H1 (cell line): ENCODE data around the gene FLRT2. TPM values are rescaled to one million over a fixed set of nuclear protein-coding genes. Genes with fewer than 3 reads are reported as not detected.

Experiments used
- SIN3A ChIP-seq, 2 experiments: IDR thresholded peaks in 1 of 2; conservative IDR thresholded peaks in 1 of 2; 2 replicates each; pipeline ENCODE4 v1.6.1; 2011 to 2012; ENCODE audit warnings: low read length in 2 of 2, improper control_type of control experiment in 1 of 2, low read depth in 1 of 2, mild to moderate bottlenecking in 1 of 2
- polyA plus RNA-seq, 7 experiments: library from polyadenylated mRNA; depleted of rRNA in 3 of 7; stranded (reverse) in 5 of 7; unstranded in 2 of 7; fragments of >200 nt in 5 of 7; fragments of 200-250 nt in 2 of 7; gene quantifications; 1 replicate in 5 of 7; 2 replicates in 1 of 7; 4 replicates in 1 of 7; pipeline versions ENCODE4 v1.2.1 to v1.2.3, GENCODE V29; 2011 to 2013; ENCODE audit warnings: missing spikeins in 2 of 7, mixed read lengths in 2 of 7
- total RNA-seq: library from RNA; stranded (reverse); fragmentation: NEBNext Ultra II Directional; extraction: Animal tissue kit (Norgen Biotek cat#: 25700); gene quantifications from 2 replicates; pipeline ENCODE4 v1.2.1, GENCODE V29; 2021

The FLRT2 gene
- total and polyA plus RNA-seq, 2 of the 8 experiments (the other 6 are each of a cell fraction or from before 2014, with no cell fraction given), result 2.4 to 6.9 TPM

DNA sequence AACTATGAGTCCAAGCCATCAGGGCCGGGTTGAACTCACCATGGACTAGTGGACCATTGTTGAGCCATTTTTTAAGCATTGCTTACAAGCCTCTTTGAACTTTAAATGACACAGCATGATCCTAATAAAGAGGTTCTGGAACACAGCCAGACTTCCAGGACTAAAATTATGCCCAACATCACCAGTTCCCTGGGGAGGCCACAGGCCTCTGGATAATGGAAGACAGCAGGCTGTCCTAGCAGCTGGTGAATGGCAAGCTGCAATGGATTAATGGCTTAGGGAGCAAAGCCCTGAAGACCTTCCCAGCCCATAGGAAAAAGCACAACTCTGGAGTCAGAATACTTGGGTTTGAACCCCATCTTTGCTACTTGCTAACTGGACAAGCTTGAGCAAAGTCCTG is 71.3 kb downstream of the FLRT2 start (continued):
- TF ChIP-seq SIN3A (conservative IDR thresholded peaks at IDR 0.05 in 1 of 2, IDR thresholded peaks at IDR 0.05 in 1 of 2; ENCODE audit: low read depth in 1 of 2, low read length in 2 of 2), result no peak
